H1 (cell line): ENCODE results near the gene FLNA. TPM values are rescaled to one million over a fixed set of nuclear protein-coding genes. Genes with fewer than 3 reads are reported as not detected.

Source experiments
- CTCF ChIA-PET: fragments of 300-600 bp; sonication (Branson Sonifier 250); formaldehyde crosslinking; loops from one replicate; lab custom pipeline; 2021; ENCODE audit not compliant: partially characterized antibody; lab: Charles Lee
- POLR2A ChIA-PET: fragments of 300-600 bp; sonication (Branson Sonifier 250); formaldehyde crosslinking; loops from one replicate; lab custom pipeline; 2021; ENCODE audit warnings: inconsistent platforms; ENCODE audit not compliant: partially characterized antibody; lab: Charles Lee
- DNase-seq, 2 experiments: peaks; one replicate each; pipeline versions ENCODE4 v3.0.0 to v3.0.0-alpha.2; 2010 to 2022; ENCODE audit warnings: low spot score in 2 of 2, low read depth in 1 of 2, mixed read lengths in 1 of 2
- FAIRE-seq: peaks from 2 replicates; lab custom pipeline; 2011; peaks lifted over from hg19 to GRCh38; lab: Jason Lieb, UNC
- H2AFZ ChIP-seq: 2 replicates; pipeline ENCODE4 v1.8.1; 2012; ENCODE audit warnings: low read length, inconsistent platforms
- H2AK5ac ChIP-seq: 2 replicates; pipeline ENCODE4 v1.6.1; 2013; ENCODE audit warnings: low read depth, low read length
- H2BK120ac ChIP-seq: replicated peaks from 2 replicates; pipeline ENCODE3; 2013; ENCODE audit warnings: low read depth, low read length, inconsistent platforms
- H2BK12ac ChIP-seq: 2 replicates; pipeline ENCODE4 v1.6.1; 2013; ENCODE audit warnings: low read depth, low read length
- H2BK15ac ChIP-seq: 2 replicates; pipeline ENCODE4 v1.6.1; 2013; ENCODE audit warnings: low read length
- H2BK20ac ChIP-seq: 2 replicates; pipeline ENCODE4 v1.6.1; 2013; ENCODE audit warnings: low read length
- H2BK5ac ChIP-seq: 2 replicates; pipeline ENCODE4 v1.6.1; 2013; ENCODE audit warnings: low read depth, low read length
- H3K14ac ChIP-seq: 2 replicates; pipeline ENCODE4 v1.6.1; 2013; ENCODE audit warnings: inconsistent platforms; ENCODE audit not compliant: insufficient read length
- H3K18ac ChIP-seq: 2 replicates; pipeline ENCODE4 v1.6.1; 2013; ENCODE audit warnings: low read length; ENCODE audit errors: extremely low read depth
- H3K23ac ChIP-seq: 2 replicates; pipeline ENCODE4 v1.6.1; 2013; ENCODE audit warnings: inconsistent platforms; ENCODE audit not compliant: insufficient read length
- H3K23me2 ChIP-seq: 2 replicates; pipeline ENCODE4 v1.6.1; 2013; ENCODE audit warnings: low read depth, low read length
- H3K27ac ChIP-seq: 2 replicates; pipeline ENCODE4 v1.6.1; 2011; ENCODE audit warnings: low read depth, low read length, inconsistent platforms
- H3K27me3 ChIP-seq, 4 experiments: replicated peaks in 1 of 4; 1 replicate in 1 of 4; 2 replicates in 3 of 4; pipeline versions ENCODE4 v1.6.1 to v1.8.1; 2011 to 2013; ENCODE audit warnings: low read length in 3 of 4, mild to moderate bottlenecking in 3 of 4, inconsistent platforms in 2 of 4, mixed read lengths in 2 of 4, moderate library complexity in 1 of 4; ENCODE audit not compliant: control insufficient read depth in 3 of 4, insufficient read depth in 3 of 4; ENCODE audit errors: extremely low read depth in 1 of 4
- H3K36me3 ChIP-seq, 4 experiments: 2 replicates each; pipeline versions ENCODE4 v1.6.1 to v1.8.1; 2011 to 2013; ENCODE audit warnings: mild to moderate bottlenecking in 4 of 4, low read length in 3 of 4, moderate library complexity in 2 of 4, control low read depth in 1 of 4, inconsistent platforms in 1 of 4; ENCODE audit not compliant: insufficient read depth in 4 of 4, control insufficient read depth in 2 of 4
- H3K4ac ChIP-seq: replicated peaks from 2 replicates; pipeline ENCODE3; 2013; ENCODE audit warnings: low read length, low read depth, mixed read lengths, inconsistent platforms; ENCODE audit not compliant: insufficient read length
- H3K4me1 ChIP-seq, 4 experiments: replicated peaks in 1 of 4; 1 replicate in 1 of 4; 2 replicates in 3 of 4; pipeline versions ENCODE4 v1.6.1 to v1.8.1; 2011 to 2013; ENCODE audit warnings: low read length in 3 of 4, inconsistent platforms in 2 of 4, mixed read lengths in 1 of 4; ENCODE audit not compliant: insufficient read depth in 4 of 4, control insufficient read depth in 3 of 4
- H3K4me2 ChIP-seq, 2 experiments: 2 replicates each; pipeline versions ENCODE4 v1.6.1 to v1.8.1; 2011 to 2013; ENCODE audit warnings: low read depth in 2 of 2, low read length in 2 of 2, control low read depth in 1 of 2, inconsistent platforms in 1 of 2, mild to moderate bottlenecking in 1 of 2; ENCODE audit not compliant: insufficient read depth in 1 of 2
- H3K4me3 ChIP-seq, 4 experiments: fragments of 200-600, 300-600 bp in 1 of 4; sonication (generic), shearing (Covaris generic), sonication (Bioruptor Twin) in 1 of 4; 2 replicates each; pipeline versions ENCODE4 v1.5.1 to v1.8.1; 2011 to 2016; ENCODE audit warnings: low read length in 4 of 4, low read depth in 3 of 4, control low read depth in 2 of 4, inconsistent platforms in 2 of 4, mild to moderate bottlenecking in 2 of 4, mixed read lengths in 1 of 4, moderate library complexity in 1 of 4; ENCODE audit not compliant: insufficient read depth in 2 of 4; ENCODE audit errors: extremely low read depth in 1 of 4
- H3K56ac ChIP-seq: replicated peaks from 2 replicates; pipeline ENCODE3; 2013; ENCODE audit warnings: low read depth, mild to moderate bottlenecking, mixed read lengths, low read length, inconsistent platforms; ENCODE audit not compliant: insufficient read length
- H3K79me1 ChIP-seq: 2 replicates; pipeline ENCODE4 v1.6.1; 2013; ENCODE audit warnings: low read depth, low read length, control low read depth
- H3K79me2 ChIP-seq, 2 experiments: 2 replicates each; pipeline versions ENCODE4 v1.6.1 to v1.8.1; 2012 to 2013; ENCODE audit warnings: low read length in 2 of 2, mild to moderate bottlenecking in 2 of 2, inconsistent platforms in 1 of 2; ENCODE audit not compliant: insufficient read depth in 2 of 2, control insufficient read depth in 1 of 2
- H3K9ac ChIP-seq, 4 experiments: replicated peaks in 1 of 4; 1 replicate in 1 of 4; 2 replicates in 3 of 4; pipeline versions ENCODE4 v1.6.1 to v1.8.1; 2011 to 2013; ENCODE audit warnings: low read depth in 3 of 4, low read length in 3 of 4, control low read depth in 2 of 4, mild to moderate bottlenecking in 2 of 4, moderate library complexity in 2 of 4, inconsistent platforms in 1 of 4; ENCODE audit errors: extremely low read depth in 1 of 4
- H3K9me3 ChIP-seq, 2 experiments: 2 replicates each; pipeline versions ENCODE4 v1.6.1 to v1.8.1; 2012 to 2013; ENCODE audit warnings: mild to moderate bottlenecking in 2 of 2, moderate library complexity in 2 of 2, control low read depth in 1 of 2, inconsistent platforms in 1 of 2, low read depth in 1 of 2, low read length in 1 of 2, mixed read lengths in 1 of 2; ENCODE audit not compliant: insufficient read depth in 2 of 2
- H4K20me1 ChIP-seq, 2 experiments: replicated peaks in 1 of 2; 2 replicates each; pipeline versions ENCODE3 to v1.8.1; 2011 to 2013; ENCODE audit warnings: inconsistent platforms in 2 of 2, low read length in 2 of 2, mild to moderate bottlenecking in 1 of 2; ENCODE audit not compliant: insufficient read depth in 2 of 2, control insufficient read depth in 1 of 2
- H4K5ac ChIP-seq: 2 replicates; pipeline ENCODE4 v1.6.1; 2013; ENCODE audit warnings: low read length, low read depth, mixed read lengths, inconsistent platforms; ENCODE audit not compliant: insufficient read length
- H4K8ac ChIP-seq: 2 replicates; pipeline ENCODE4 v1.8.0; 2013; ENCODE audit warnings: mild to moderate bottlenecking, moderate library complexity, low read length, inconsistent platforms; ENCODE audit not compliant: insufficient read depth; ENCODE audit errors: extremely low read depth
- H4K91ac ChIP-seq: replicated peaks from 2 replicates; pipeline ENCODE3; 2013; ENCODE audit warnings: low read length, mixed read lengths, inconsistent platforms; ENCODE audit not compliant: insufficient read length
- BACH1 ChIP-seq: IDR thresholded peaks from 2 replicates; pipeline ENCODE4 v1.6.1; 2012; ENCODE audit warnings: low read length, improper control_type of control experiment
- EP300 ChIP-seq, 2 experiments: IDR thresholded peaks; 1 replicate in 1 of 2; 2 replicates in 1 of 2; pipeline ENCODE4 v1.6.1; 2011 to 2012; ENCODE audit warnings: low read depth in 2 of 2, low read length in 2 of 2, mild to moderate bottlenecking in 2 of 2, borderline replicate concordance in 1 of 2, inconsistent platforms in 1 of 2, moderate library complexity in 1 of 2
- GTF2F1 ChIP-seq: IDR thresholded peaks from 2 replicates; pipeline ENCODE4 v1.6.1; 2012; ENCODE audit warnings: low read depth, low read length, improper control_type of control experiment, borderline replicate concordance
- HDAC2 ChIP-seq, 2 experiments: fragments of 300-600 bp in 1 of 2; sonication (generic) in 1 of 2; IDR thresholded peaks; 2 replicates each; pipeline ENCODE4 v1.6.1; 2011 to 2012; ENCODE audit warnings: low read depth in 2 of 2, low read length in 2 of 2, mild to moderate bottlenecking in 2 of 2, moderate library complexity in 2 of 2, borderline replicate concordance in 1 of 2, inconsistent platforms in 1 of 2
- KDM5A ChIP-seq: fragments of 200-600 bp; IDR thresholded peaks from 2 replicates; pipeline ENCODE4 v1.7.1; 2012; ENCODE audit warnings: mild to moderate bottlenecking, low read length, inconsistent platforms, mixed read lengths
- MAFK ChIP-seq: IDR thresholded peaks from 2 replicates; pipeline ENCODE4 v1.6.1; 2012; ENCODE audit warnings: low read depth, mild to moderate bottlenecking, improper control_type of control experiment, low read length
- PHF8 ChIP-seq: fragments of 200-600 bp; sonication (generic); conservative IDR thresholded peaks from 2 replicates; pipeline ENCODE4 v1.7.1; 2012; ENCODE audit warnings: low read depth, mild to moderate bottlenecking, inconsistent platforms, low read length, moderate library complexity
- RBBP5 ChIP-seq: IDR thresholded peaks from 2 replicates; pipeline ENCODE4 v1.7.1; 2012; ENCODE audit warnings: low read depth, mild to moderate bottlenecking, inconsistent platforms, low read length, moderate library complexity, borderline replicate concordance
- RFX5 ChIP-seq: IDR thresholded peaks from 2 replicates; pipeline ENCODE4 v1.6.1; 2011; ENCODE audit warnings: low read depth, low read length, improper control_type of control experiment, borderline replicate concordance
- SIRT6 ChIP-seq: IDR thresholded peaks from one replicate; pipeline ENCODE4 v1.7.1; 2012; ENCODE audit warnings: low read length, inconsistent platforms
- SUZ12 ChIP-seq: fragments of 200-600 bp; sonication (generic); IDR thresholded peaks from 2 replicates; pipeline ENCODE4 v1.6.1; 2012; ENCODE audit warnings: mild to moderate bottlenecking, inconsistent platforms, low read length, moderate library complexity, mixed read lengths
- TAF7 ChIP-seq: optimal IDR thresholded peaks from 2 replicates; pipeline ENCODE3; 2011; ENCODE audit warnings: low read depth, mild to moderate bottlenecking, inconsistent platforms, low read length, moderate library complexity, borderline replicate concordance
- TBP ChIP-seq: IDR thresholded peaks from 2 replicates; pipeline ENCODE4 v1.6.1; 2011; ENCODE audit warnings: low read depth, low read length, improper control_type of control experiment
- WGBS, 2 experiments: shearing (Covaris generic) in 1 of 2; methylation state at CpG; one replicate each; pipeline versions ENCODE4 v1.1.6 to v1.1.7; 2013 to 2015; ENCODE audit warnings: low lambda C conversion rate in 2 of 2, mixed read lengths in 2 of 2, inconsistent platforms in 1 of 2, low coverage in 1 of 2, missing lambda C conversion rate in 1 of 2; ENCODE audit not compliant: insufficient replicate concordance in 2 of 2, insufficient coverage in 1 of 2, insufficient read length in 1 of 2; ENCODE audit errors: extremely low coverage in 1 of 2, missing lambda C conversion rate in 1 of 2; 5-methylcytosine and 5-hydroxymethylcytosine counted together
- polyA plus RNA-seq, 7 experiments: library from polyadenylated mRNA; depleted of rRNA in 3 of 7; stranded (reverse) in 5 of 7; unstranded in 2 of 7; fragments of >200 nt in 5 of 7; fragments of 200-250 nt in 2 of 7; gene quantifications; 1 replicate in 5 of 7; 2 replicates in 1 of 7; 4 replicates in 1 of 7; pipeline versions ENCODE4 v1.2.1 to v1.2.3, GENCODE V29; 2011 to 2013; ENCODE audit warnings: missing spikeins in 2 of 7, mixed read lengths in 2 of 7
- total RNA-seq: library from RNA; stranded (reverse); fragmentation: NEBNext Ultra II Directional; extraction: Animal tissue kit (Norgen Biotek cat#: 25700); gene quantifications from 2 replicates; pipeline ENCODE4 v1.2.1, GENCODE V29; 2021

Gene FLNA
- total and polyA plus RNA-seq, 2 of the 8 experiments (the other 6 are each of a cell fraction or from before 2014, with no cell fraction given) = 315 to 925 TPM

- Histone ChIP-seq H4K20me1 (no peaks in the 10 kb centered on the region), H3K4me3 (no peak overlapping the region), H2BK20ac (no peak overlapping the region), H3K4ac (no peak overlapping the region), H2BK120ac (no peak overlapping the region), H3K79me1 (no peaks in the 10 kb centered on the region), H3K27ac (no peak overlapping the region), H2AK5ac (no peak overlapping the region), H2BK15ac (no peak overlapping the region), H2BK5ac (no peak overlapping the region), H3K14ac (no peak overlapping the region), H3K4me2 (no peak overlapping the region), H3K27me3 (no peaks in the 10 kb centered on the region), H3K18ac (no peak overlapping the region), H4K5ac (no peak overlapping the region), H3K23ac (no peak overlapping the region), H3K79me2 (no peaks in the 10 kb centered on the region), H3K56ac (no peak overlapping the region), H4K91ac (no peak overlapping the region), H2BK12ac (no peak overlapping the region), H3K23me2 (no peaks in the 10 kb centered on the region), H3K9ac (no peak overlapping the region), H4K8ac (no peak overlapping the region), H3K9me3 (no peaks in the 10 kb centered on the region), H3K36me3 (no peaks in the 10 kb centered on the region), H2AFZ (no peak overlapping the region), H3K4me1 (peaks cover 0 to 3% (median 0%) of the 10 kb centered on the region in 4 experiments; a peak in 1 of 7 replicates)
- ChIA-PET POLR2A (no interaction called here), CTCF (interaction anchor here (0.8 kb wide), 1 partner anchor 11 kb away, joined by 3 read pairs; no protein-coding TSS in a partner anchor)
- no peak for DNase-seq
- WGBS, 2 experiments = 83% methylated on average over 9 of the region's 10 CpGs; no CpG with 5 or more reads in 1 of the 2 experiments
- FAIRE-seq = peak; percentile 42
- no peak for TF ChIP-seq SIRT6
- TF ChIP-seq GTF2F1 = no peak
- no peak for TF ChIP-seq RFX5
- no peak for TF ChIP-seq TAF7
- TF ChIP-seq KDM5A = no peak
- TF ChIP-seq MAFK = no peak
- no peak for TF ChIP-seq BACH1
- TF ChIP-seq RBBP5 = no peak
- no peak for TF ChIP-seq TBP
- TF ChIP-seq SUZ12 = no peak
- TF ChIP-seq EP300 (IDR thresholded peaks at IDR 0.05; ENCODE audit: borderline replicate concordance in 1 of 2, low read depth in 2 of 2, low read length in 2 of 2) = no peak
- no peak for TF ChIP-seq HDAC2 (IDR thresholded peaks at IDR 0.05; ENCODE audit: borderline replicate concordance in 1 of 2, low read depth in 2 of 2, low read length in 2 of 2)
- TF ChIP-seq PHF8 = no peak
Measured at GRCh38 chrX:154304846-154305245, 69.6 kb downstream of the FLNA start.
